Measurements from ENCODE around the gene SH3RF1.

DNA sequence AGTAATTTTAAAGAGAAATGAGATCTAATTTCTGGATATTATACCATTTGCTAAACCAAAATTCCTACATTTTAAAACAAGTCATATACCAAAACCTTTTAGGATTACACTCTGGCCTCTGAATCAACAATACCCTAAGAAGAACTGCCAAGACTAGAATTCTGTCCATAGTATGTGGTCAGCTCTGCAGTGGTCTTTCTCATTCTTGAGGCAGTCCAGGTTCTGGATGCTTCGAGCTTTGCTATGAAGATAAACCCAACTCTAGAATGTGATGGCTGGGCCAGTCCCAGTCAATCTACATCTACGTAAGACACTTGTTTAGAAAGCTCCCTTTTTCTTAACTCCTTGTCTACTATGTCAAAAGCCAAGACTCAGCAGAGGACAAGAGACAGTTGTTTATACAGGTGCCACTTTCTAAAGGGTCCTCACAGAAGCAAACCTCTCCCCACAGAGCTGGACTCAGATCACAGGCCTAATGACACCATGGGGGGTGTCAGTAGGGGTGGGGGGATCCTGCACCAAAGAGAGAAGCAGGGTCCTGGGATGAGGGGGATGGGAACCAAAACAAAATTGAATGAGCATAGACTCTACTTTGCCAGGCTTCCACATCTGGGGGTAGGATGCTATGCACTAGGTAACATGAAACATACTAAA lies 63.2 kb downstream of the SH3RF1 start:
- TF ChIP-seq, protein P1, sequence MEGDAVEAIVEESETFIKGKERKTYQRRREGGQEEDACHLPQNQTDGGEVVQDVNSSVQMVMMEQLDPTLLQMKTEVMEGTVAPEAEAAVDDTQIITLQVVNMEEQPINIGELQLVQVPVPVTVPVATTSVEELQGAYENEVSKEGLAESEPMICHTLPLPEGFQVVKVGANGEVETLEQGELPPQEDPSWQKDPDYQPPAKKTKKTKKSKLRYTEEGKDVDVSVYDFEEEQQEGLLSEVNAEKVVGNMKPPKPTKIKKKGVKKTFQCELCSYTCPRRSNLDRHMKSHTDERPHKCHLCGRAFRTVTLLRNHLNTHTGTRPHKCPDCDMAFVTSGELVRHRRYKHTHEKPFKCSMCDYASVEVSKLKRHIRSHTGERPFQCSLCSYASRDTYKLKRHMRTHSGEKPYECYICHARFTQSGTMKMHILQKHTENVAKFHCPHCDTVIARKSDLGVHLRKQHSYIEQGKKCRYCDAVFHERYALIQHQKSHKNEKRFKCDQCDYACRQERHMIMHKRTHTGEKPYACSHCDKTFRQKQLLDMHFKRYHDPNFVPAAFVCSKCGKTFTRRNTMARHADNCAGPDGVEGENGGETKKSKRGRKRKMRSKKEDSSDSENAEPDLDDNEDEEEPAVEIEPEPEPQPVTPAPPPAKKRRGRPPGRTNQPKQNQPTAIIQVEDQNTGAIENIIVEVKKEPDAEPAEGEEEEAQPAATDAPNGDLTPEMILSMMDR (conservative IDR thresholded peaks at IDR 0.05; ENCODE audit: low read depth in 2 of 2): no peak
- TF ChIP-seq EZH2phosphoT487 (IDR thresholded peaks at IDR 0.05; ENCODE audit: unreplicated experiment): no peak
- TF ChIP-seq CREB1 (CRISPR knock-in tag; IDR thresholded peaks at IDR 0.05; ENCODE audit: low read depth): no peak
- TF ChIP-seq, protein P2, sequence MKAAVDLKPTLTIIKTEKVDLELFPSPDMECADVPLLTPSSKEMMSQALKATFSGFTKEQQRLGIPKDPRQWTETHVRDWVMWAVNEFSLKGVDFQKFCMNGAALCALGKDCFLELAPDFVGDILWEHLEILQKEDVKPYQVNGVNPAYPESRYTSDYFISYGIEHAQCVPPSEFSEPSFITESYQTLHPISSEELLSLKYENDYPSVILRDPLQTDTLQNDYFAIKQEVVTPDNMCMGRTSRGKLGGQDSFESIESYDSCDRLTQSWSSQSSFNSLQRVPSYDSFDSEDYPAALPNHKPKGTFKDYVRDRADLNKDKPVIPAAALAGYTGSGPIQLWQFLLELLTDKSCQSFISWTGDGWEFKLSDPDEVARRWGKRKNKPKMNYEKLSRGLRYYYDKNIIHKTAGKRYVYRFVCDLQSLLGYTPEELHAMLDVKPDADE (IDR thresholded peaks at IDR 0.05): no peak
- TF ChIP-seq EZH2 (IDR thresholded peaks at IDR 0.05; ENCODE audit: low read depth, unreplicated experiment): no peak
- no peak for TF ChIP-seq JUNB (IDR thresholded peaks at IDR 0.05; ENCODE audit: unreplicated experiment)
- no peak for TF ChIP-seq STAT1 (IDR thresholded peaks at IDR 0.05; ENCODE audit: unreplicated experiment)
- no peak for TF ChIP-seq POLR2AphosphoS5 (IDR thresholded peaks at IDR 0.05; ENCODE audit: low read depth)
- no peak for TF ChIP-seq ZNF331 (CRISPR knock-in tag; IDR thresholded peaks at IDR 0.05; ENCODE audit: low read depth)
- TF ChIP-seq NANOG (IDR thresholded peaks at IDR 0.05; ENCODE audit: borderline replicate concordance): no peak
- TF ChIP-seq, protein P3, sequence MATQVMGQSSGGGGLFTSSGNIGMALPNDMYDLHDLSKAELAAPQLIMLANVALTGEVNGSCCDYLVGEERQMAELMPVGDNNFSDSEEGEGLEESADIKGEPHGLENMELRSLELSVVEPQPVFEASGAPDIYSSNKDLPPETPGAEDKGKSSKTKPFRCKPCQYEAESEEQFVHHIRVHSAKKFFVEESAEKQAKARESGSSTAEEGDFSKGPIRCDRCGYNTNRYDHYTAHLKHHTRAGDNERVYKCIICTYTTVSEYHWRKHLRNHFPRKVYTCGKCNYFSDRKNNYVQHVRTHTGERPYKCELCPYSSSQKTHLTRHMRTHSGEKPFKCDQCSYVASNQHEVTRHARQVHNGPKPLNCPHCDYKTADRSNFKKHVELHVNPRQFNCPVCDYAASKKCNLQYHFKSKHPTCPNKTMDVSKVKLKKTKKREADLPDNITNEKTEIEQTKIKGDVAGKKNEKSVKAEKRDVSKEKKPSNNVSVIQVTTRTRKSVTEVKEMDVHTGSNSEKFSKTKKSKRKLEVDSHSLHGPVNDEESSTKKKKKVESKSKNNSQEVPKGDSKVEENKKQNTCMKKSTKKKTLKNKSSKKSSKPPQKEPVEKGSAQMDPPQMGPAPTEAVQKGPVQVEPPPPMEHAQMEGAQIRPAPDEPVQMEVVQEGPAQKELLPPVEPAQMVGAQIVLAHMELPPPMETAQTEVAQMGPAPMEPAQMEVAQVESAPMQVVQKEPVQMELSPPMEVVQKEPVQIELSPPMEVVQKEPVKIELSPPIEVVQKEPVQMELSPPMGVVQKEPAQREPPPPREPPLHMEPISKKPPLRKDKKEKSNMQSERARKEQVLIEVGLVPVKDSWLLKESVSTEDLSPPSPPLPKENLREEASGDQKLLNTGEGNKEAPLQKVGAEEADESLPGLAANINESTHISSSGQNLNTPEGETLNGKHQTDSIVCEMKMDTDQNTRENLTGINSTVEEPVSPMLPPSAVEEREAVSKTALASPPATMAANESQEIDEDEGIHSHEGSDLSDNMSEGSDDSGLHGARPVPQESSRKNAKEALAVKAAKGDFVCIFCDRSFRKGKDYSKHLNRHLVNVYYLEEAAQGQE (IDR thresholded peaks at IDR 0.05; ENCODE audit: unreplicated experiment): no peak
- TF ChIP-seq ZNF114 (CRISPR knock-in tag; IDR thresholded peaks at IDR 0.05): no peak

All from GM23338 (cell line).